ENCODE results near the gene CDC42BPA. TPM values are rescaled to one million over a fixed set of nuclear protein-coding genes. Genes with fewer than 3 reads are reported as not detected.

The CDC42BPA gene
- total and polyA plus RNA-seq, 2 donors (not counting 1 experiment from before 2014, with no cell fraction given) = 26.4 to 77.1 TPM

- Histone ChIP-seq H3K79me2 (ENCODE audit: control insufficient read depth, insufficient read depth, low read length) (peaks cover 31% of the 10 kb centered on the region), H2AFZ (ENCODE audit: low read length) (no peak overlapping the region), H3K9ac (ENCODE audit: insufficient read depth, low read length) (no peak overlapping the region), H3K27me3 (ENCODE audit: control insufficient read depth, insufficient read depth, low read length) (no peaks in the 10 kb centered on the region), H3K4me2 (ENCODE audit: extremely low read depth, insufficient read depth, low read length) (no peak overlapping the region), H3K4me1 (ENCODE audit: control insufficient read depth, extremely low read depth, insufficient read depth, low read length) (no peaks in the 10 kb centered on the region), H3K36me3 (ENCODE audit: control insufficient read depth, insufficient read depth, low read length) (no peaks in the 10 kb centered on the region), H3K27ac (ENCODE audit: insufficient read depth, low read length) (no peak overlapping the region), H3K9me3 (ENCODE audit: control insufficient read depth, insufficient read depth, low read depth, low read length) (no peaks in the 10 kb centered on the region), H4K20me1 (ENCODE audit: control insufficient read depth, extremely low read depth, insufficient read depth, low read length) (peaks cover 1% of the 10 kb centered on the region), H3K4me3 (replicated peaks in 1 of 4; ENCODE audit: control extremely low read depth in 1 of 4, insufficient read depth in 1 of 4, low read depth in 3 of 4, low read length in 4 of 4) (no peak overlapping the region)
- no peak for DNase-seq (ENCODE audit: low read depth in 2 of 2)
- TF ChIP-seq CTCF (conservative IDR thresholded peaks at IDR 0.05 in 1 of 2, IDR thresholded peaks at IDR 0.05 in 1 of 2; ENCODE audit: low read depth in 1 of 2, low read length in 2 of 2) (no peak), EZH2 (IDR thresholded peaks at IDR 0.05; ENCODE audit: low read length, missing control alignments) (no peak)
Observed at GRCh38 chr1:227244339-227245118, 73.8 kb downstream of the CDC42BPA start.

- Histone ChIP-seq H4K20me1 (ENCODE audit: control insufficient read depth, extremely low read depth, insufficient read depth, low read length) (peaks cover 1% of the 10 kb centered on the region), H3K79me2 (ENCODE audit: control insufficient read depth, insufficient read depth, low read length) (peaks cover 41% of the 10 kb centered on the region), H3K27me3 (ENCODE audit: control insufficient read depth, insufficient read depth, low read length) (no peaks in the 10 kb centered on the region), H2AFZ (ENCODE audit: low read length) (no peak overlapping the region), H3K9me3 (ENCODE audit: control insufficient read depth, insufficient read depth, low read depth, low read length) (no peaks in the 10 kb centered on the region), H3K4me2 (ENCODE audit: extremely low read depth, insufficient read depth, low read length) (no peak overlapping the region), H3K4me3 (replicated peaks in 1 of 4; ENCODE audit: control extremely low read depth in 1 of 4, insufficient read depth in 1 of 4, low read depth in 3 of 4, low read length in 4 of 4) (no peak overlapping the region), H3K4me1 (ENCODE audit: control insufficient read depth, extremely low read depth, insufficient read depth, low read length) (no peaks in the 10 kb centered on the region), H3K36me3 (ENCODE audit: control insufficient read depth, insufficient read depth, low read length) (no peaks in the 10 kb centered on the region), H3K27ac (ENCODE audit: insufficient read depth, low read length) (no peak overlapping the region), H3K9ac (ENCODE audit: insufficient read depth, low read length) (no peak overlapping the region)
- TF ChIP-seq CTCF (conservative IDR thresholded peaks at IDR 0.05 in 1 of 2, IDR thresholded peaks at IDR 0.05 in 1 of 2; ENCODE audit: low read depth in 1 of 2, low read length in 2 of 2) = no peak
- no peak for TF ChIP-seq EZH2 (IDR thresholded peaks at IDR 0.05; ENCODE audit: low read length, missing control alignments)
- DNase-seq (ENCODE audit: low read depth in 2 of 2) = no peak
Observed at GRCh38 chr1:227242811-227243682, 75.2 kb downstream of the CDC42BPA start.

GRCh38 chr1:227240983-227241382 is 77.3 kb downstream of the CDC42BPA start:
- Histone ChIP-seq H3K9ac (ENCODE audit: insufficient read depth, low read length) (no peak overlapping the region), H3K9me3 (ENCODE audit: control insufficient read depth, insufficient read depth, low read depth, low read length) (no peaks in the 10 kb centered on the region), H3K79me2 (ENCODE audit: control insufficient read depth, insufficient read depth, low read length) (peaks cover 45% of the 10 kb centered on the region), H3K36me3 (ENCODE audit: control insufficient read depth, insufficient read depth, low read length) (no peaks in the 10 kb centered on the region), H3K4me1 (ENCODE audit: control insufficient read depth, extremely low read depth, insufficient read depth, low read length) (no peaks in the 10 kb centered on the region), H3K27ac (ENCODE audit: insufficient read depth, low read length) (no peak overlapping the region), H2AFZ (ENCODE audit: low read length) (no peak overlapping the region), H3K27me3 (ENCODE audit: control insufficient read depth, insufficient read depth, low read length) (no peaks in the 10 kb centered on the region), H3K4me3 (replicated peaks in 1 of 4; ENCODE audit: control extremely low read depth in 1 of 4, insufficient read depth in 1 of 4, low read depth in 3 of 4, low read length in 4 of 4) (no peak overlapping the region), H4K20me1 (ENCODE audit: control insufficient read depth, extremely low read depth, insufficient read depth, low read length) (peaks cover 1% of the 10 kb centered on the region), H3K4me2 (ENCODE audit: extremely low read depth, insufficient read depth, low read length) (no peak overlapping the region)
- TF ChIP-seq CTCF (conservative IDR thresholded peaks at IDR 0.05 in 1 of 2, IDR thresholded peaks at IDR 0.05 in 1 of 2; ENCODE audit: low read depth in 1 of 2, low read length in 2 of 2) = no peak
- no peak for TF ChIP-seq EZH2 (IDR thresholded peaks at IDR 0.05; ENCODE audit: low read length, missing control alignments)
- no peak for DNase-seq (ENCODE audit: low read depth in 2 of 2)
